HG02678 (cell line): Measurements from ENCODE around the gene PROM1.
A peak's percentile ranks its signal among the peaks of the same experiment; 100 is the strongest.

Experiments
- ATAC-seq: cut with Tn5 transposase; IDR thresholded peaks from one replicate; pipeline ENCODE4 v1.9.1; 2021; ENCODE audit warnings: mild to moderate bottlenecking, moderate library complexity; ENCODE audit not compliant: unreplicated experiment

PROM1 gene

GRCh38 chr4:15995826-15996225 is 88.0 kb downstream of the PROM1 start:
- ATAC-seq: no peak

DNA sequence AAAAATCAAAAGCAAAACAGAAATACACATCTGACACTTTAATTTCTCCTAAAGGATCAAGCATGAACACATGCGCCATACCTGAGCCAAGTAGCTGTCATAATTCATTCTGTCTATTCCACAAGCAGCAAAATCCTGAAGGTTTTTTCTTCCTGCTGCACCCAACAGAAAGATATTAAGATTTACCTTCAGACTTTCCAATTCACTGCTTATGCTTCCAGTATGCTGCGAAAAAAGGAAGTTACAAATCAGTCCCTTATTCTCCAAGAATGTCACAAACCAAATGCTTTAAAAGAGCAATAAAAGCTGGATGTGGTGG is 91.7 kb downstream of the PROM1 start:
- ATAC-seq: no peak

DNA sequence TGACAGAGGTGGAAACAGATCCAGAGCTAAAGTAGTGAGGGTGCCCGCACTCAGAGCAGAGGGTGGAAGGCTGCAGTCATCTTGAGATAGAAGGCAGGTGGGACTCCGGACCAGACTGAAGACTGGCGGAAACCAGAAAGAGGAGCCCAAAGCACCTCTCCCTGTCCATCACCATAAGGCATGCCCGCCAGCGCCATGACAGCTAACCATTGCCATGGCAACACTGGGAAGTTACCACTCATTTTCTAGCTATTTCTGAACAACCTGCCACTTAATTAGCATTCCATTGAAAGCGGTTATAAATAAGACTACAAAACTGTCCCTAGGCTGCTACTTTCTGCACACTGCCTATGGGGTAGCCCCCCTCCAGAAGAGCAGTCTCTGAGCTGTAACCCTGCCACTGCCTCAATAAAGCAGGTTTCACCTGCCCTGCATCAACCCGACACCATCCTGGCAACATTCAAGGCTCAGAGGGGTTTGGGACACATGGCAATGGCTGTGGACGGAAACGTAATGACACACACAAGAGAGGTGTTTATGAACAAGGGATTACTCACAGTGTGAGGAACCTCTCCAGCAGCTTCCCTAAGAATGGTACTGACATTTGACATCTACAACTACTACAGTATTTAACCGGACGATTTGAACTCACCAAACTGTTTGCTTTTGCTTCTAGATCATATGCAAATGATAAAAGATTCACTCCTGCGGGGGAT is 93.1 kb downstream of the PROM1 start:
- no peak for ATAC-seq

GRCh38 chr4:15989424-15989823 is 94.4 kb downstream of the PROM1 start:
- ATAC-seq: no peak

DNA sequence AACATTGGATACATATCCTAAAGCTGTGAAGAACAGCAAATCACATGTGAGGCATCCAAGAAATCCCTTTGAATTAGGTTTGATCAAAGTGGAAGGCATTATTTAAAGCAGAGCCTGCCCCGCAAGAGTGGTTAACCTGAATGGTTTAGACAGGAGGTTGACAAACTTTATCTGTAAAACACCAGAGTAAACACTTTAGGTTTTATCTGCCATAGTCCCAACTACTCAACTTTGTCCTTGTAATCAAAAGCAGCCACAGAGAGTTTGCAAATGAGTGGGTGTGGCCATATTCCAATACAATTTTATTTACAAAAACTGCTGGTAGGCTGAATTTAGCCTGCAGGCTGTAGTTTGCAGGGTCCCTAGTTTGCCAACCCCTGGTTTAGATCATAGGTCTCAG is 95.6 kb downstream of the PROM1 start:
- no peak for ATAC-seq

DNA sequence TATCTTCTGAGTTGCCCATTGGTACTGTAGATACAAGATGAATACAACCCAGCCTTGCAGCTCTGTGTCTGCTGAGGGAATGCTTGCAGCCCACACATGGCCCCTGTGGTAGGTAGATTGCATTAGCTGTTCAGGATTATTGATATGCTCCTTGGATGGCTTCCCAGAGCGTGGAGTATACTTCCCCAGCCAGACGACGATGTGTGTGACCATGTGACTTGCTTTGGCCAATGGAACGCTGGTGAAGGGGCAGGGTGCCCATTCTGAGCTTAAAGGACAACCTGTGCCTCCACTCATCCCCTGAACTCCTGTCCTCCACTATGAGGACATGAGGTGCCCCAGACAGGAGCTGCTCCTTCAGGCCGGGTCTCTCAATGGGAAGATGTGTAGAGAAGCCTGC is 96.9 kb downstream of the PROM1 start:
- ATAC-seq: no peak

DNA sequence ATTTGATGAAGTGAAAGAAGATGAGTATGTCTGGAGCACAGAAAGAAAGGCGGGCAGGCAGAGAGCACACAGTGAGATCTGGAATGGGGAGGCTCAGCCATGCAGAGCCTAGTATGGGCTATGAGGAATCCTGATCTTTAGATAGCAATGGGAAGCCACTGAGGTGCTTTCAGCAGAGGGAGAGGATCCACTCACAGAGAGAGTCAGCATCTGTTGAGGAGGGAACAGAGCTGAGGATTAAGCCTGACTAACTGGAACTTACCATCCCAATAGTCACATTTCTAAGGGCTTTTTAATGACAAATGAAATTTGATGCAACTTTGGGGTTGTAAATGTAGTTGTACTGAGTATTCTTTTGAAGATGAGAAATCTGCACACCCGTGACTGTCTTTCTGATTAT is 100.2 kb downstream of the PROM1 start:
- ATAC-seq: no peak

- no peak for ATAC-seq
Measured at GRCh38 chr4:15982842-15983524, 100.8 kb downstream of the PROM1 start.

DNA sequence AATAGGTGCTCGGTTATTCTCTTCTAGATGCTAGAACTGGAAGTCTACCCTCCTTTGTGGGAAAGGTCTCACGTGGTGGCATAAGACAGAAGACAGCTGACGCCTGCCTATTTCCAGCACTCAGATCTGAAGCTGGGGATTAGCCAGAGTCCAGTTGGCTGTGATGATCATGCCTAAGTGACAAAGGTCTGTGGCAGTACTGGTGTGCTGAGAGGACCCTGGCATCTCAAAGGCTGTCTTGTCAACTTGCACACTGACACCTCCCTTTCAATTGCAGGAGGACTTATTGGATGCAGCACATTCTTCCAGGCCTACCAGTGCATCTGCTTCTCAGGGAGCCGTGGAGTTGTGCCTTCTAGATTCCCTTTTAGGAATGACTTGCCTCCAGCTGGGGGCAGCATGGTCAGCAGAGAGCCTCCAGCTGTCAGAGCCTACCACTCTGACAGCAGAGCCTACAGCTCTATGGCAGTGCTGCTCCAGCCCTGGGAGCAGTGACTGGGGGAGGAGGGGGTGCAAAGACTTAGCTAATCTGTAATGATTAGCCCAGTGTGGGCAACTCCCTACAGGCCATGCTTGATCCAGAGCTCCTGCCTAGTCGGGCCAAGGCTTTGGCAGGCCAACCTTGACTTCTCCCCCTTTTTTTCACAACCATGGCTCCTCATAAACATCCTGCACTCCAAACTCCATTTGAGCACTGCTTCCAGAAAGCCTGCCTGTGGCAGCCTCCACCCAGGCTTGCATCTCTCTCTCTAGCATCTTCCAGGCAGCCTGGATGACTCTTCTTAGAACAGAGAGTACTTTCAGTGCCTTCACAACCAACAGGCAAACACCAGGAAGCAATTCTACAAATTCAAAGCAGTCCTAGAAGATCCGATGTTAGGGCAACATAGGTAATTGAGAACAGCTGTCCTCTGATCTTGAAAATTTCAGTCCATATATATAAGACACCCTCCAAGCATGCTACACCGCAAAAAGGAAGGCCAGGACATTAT is 107.1 kb downstream of the PROM1 start:
- no peak for ATAC-seq

GRCh38 chr4:15971068-15971801 is 112.6 kb downstream of the PROM1 start:
- no peak for ATAC-seq

DNA sequence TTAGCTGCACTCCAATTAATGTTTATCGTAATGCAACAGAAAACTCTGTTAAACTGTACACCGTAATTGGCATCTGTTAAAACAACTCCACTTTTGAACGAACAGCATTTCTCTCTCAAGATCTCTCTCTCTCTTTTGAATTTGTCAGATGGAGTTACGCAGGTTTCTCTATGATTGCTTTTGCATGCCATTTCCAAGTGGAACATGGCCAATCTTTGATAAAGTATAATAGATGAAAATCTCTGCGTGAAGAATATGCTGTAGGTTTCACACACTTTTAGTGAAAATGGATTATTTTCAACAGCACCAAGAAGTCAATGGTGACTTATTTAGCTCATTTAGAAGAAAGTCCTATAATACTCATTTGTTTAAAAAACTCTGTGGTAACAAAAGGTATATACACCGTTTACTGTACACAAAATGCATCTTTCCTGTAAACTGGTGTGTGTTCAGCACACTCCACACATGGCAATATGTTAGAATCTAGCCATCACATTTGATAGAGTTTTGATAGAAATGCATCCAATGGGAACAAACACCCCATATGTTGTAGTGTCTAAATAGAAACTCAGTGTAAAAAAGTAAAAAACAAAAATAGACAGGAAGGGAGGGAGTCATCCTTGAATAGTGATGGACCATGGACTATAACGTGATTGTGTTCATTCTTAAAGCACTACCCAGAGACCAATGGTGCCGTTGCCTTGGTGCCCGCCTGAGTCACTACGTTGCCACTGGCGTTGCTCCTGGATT is 115.1 kb downstream of the PROM1 start:
- no peak for ATAC-seq

DNA sequence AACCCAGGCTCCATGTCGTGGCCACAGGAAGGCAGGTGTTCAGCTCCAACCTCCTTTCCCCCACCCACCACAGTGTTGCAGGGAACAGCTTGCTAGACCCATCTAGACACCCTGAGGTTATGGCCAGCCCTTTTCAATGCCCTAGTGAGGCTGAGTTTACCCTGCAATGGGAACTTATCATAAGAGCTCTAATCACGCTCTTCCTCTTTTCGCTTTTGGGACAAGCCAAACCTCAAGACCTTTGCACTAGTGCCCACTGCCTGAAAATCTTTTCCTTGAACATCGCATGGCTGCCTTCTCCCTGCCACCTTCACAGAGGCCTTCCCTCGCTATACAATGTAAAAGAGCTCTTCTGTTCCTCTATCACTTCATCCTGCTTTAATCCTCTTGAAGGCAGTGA is 118.5 kb downstream of the PROM1 start:
- ATAC-seq: no peak

DNA sequence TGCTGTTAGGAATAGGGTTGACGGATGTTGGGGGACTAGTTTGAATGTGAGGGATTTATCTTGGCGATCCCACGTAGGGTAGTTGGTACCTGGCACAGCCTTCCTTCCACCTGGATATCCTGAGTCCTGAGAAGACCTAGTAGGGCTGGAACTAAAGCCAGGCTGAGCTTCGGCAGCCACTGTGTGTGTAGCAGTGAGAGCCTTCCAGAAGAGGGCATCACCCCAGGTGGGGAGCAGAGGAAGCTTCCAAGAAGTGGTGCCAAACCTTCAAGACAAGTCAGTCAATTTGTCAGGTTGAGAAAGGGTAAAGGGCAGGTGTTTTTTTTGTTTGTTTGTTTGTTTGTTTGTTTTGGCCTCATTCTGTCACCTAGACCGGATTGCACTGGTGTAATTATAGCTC is 119.7 kb downstream of the PROM1 start:
- ATAC-seq: no peak

DNA sequence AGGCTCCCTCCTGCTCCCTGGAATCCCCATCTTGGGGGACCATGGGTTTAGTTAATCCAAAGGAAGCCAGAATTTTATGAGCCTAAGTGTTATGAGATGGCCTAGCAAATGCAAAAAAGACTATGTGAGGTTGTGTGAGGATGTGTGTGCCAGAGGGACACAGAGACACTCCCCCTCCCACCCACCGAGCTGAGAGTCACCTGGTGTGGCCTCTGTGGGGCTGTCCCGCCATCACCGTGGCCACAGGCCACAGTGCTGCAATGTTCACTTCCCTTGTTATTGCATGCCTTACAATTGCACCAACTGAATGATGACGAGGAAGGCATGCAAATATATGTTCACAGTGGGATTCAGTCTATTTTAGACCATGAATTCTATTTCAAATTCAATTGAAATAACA is 120.2 kb downstream of the PROM1 start:
- ATAC-seq: peak; percentile 64

DNA sequence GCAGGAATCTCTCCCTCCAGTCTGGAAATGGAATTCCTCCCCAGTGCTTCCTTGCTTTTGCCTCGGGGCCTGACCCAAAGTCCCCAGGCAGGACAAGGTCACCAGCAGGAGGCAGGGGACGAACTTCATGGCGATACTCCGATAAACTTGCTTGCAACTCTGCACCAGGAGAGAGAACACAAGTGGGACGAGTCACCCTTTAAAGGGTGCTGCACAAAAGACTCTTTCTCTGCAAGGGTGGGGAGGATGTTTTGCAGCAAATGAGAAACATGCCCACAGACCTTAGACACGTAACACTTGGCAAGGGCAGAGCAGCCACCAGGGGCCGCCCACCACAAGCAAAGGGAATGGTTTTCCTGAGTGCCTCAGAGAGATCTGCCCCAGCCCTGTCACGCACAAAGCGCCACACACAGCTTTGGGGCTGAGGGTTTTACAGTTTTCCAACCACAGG is 120.8 kb downstream of the PROM1 start, which contains the start of gene FGFBP2:
Gene FGFBP2 (minus strand): TSS at position 175 of the 451 bp plus-strand sequence. CDS start 46 bp downstream, at position 129.
- peak; percentile 54 for ATAC-seq

GRCh38 chr4:15961781-15962510 is 121.9 kb downstream of the PROM1 start:
- ATAC-seq: no peak

DNA sequence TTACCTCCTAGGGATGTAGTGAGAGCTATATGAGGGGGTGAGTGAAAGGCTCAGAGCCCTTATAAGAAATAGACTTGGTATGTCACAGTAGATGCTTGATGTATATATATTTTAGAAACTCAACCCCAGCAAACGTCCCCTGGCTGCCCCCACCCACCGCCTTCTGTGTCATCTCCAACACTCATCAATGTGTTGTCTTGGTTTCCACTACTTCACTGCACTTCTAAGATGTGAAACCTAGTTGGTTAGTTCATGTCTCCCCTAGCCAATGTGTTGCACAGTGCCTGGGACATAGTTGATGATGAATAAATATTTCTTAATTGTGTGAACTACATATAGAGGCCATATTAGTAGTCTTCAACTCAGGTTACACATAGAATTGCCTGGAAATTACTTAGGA is 125.3 kb downstream of the PROM1 start:
- no peak for ATAC-seq

DNA sequence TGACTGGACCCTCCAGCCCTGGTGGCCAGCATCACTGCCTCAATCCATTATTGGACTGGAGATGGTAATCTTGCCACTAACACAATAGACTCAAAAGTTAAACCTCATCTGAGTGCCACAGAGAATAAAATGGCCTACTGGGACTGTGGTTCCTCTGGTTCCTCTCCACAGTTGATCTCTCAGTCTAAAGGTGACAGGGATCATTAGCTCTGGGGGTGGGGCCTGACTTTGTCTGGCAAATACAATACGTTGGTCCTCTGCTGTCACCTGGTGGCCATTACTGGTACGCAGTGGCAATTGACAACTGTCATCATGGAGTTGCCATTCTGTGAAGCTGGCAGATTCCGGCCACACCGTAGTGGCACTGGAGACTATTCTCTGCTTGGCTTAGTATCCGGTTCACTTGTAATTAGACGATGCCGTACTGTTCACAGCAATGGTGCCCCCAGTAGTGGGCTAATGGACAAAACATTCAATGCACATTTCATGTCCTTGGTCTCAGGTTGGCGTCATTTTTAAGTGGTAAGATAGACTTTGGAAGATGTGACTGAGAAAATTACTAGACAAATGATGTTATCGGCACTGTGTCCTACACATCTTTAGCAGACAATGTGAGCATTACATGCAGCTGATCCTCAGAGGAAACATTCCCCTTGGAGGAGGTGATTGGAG is 127.5 kb downstream of the PROM1 start:
- peak; percentile 93 for ATAC-seq

GRCh38 chr4:15955670-15956069 is 128.2 kb downstream of the PROM1 start:
- no peak for ATAC-seq
